Activated CD8-positive, alpha-beta memory T cell treated with anti-CD3 and anti-CD28 coated beads, Interleukin-2, amount 50 U/mL, for 4 hours (primary cell): ENCODE results near the gene THSD7A.

Experiments
- DNase-seq: peaks from one replicate; pipeline ENCODE4 v3.0.0-alpha.2; 2020

Gene THSD7A

GRCh38 chr7:11369696-11370095 lies 462.3 kb downstream of the THSD7A start:
- DNase-seq: no peak

- no peak for DNase-seq
Measured at GRCh38 chr7:11366118-11366517, 465.9 kb downstream of the THSD7A start.

GRCh38 chr7:11358637-11359036 lies 473.4 kb downstream of the THSD7A start:
- no peak for DNase-seq

- DNase-seq: no peak
Measured at GRCh38 chr7:11355399-11356005, 476.5 kb downstream of the THSD7A start.

GRCh38 chr7:11346302-11346701 lies 485.7 kb downstream of the THSD7A start:
- no peak for DNase-seq

GRCh38 chr7:11345621-11346020 lies 486.4 kb downstream of the THSD7A start:
- DNase-seq: no peak

GRCh38 chr7:11343818-11344413 lies 488.1 kb downstream of the THSD7A start:
- no peak for DNase-seq

GRCh38 chr7:11343136-11343535 lies 488.9 kb downstream of the THSD7A start:
- no peak for DNase-seq

- DNase-seq: no peak
Measured at GRCh38 chr7:11341285-11341944, 490.6 kb downstream of the THSD7A start.

- no peak for DNase-seq
Measured at GRCh38 chr7:11336432-11336831, 495.6 kb downstream of the THSD7A start.

- no peak for DNase-seq
Measured at GRCh38 chr7:11335947-11336346, 496.1 kb downstream of the THSD7A start.

GRCh38 chr7:11332865-11333228 lies 499.2 kb downstream of the THSD7A start:
- DNase-seq: no peak

GRCh38 chr7:11332186-11332864 lies 499.7 kb downstream of the THSD7A start:
- DNase-seq: no peak

GRCh38 chr7:11331128-11332102 lies 500.6 kb downstream of the THSD7A start:
- no peak for DNase-seq

GRCh38 chr7:11330717-11331116 lies 501.3 kb downstream of the THSD7A start:
- DNase-seq: no peak

- no peak for DNase-seq
Measured at GRCh38 chr7:11330208-11330607, 501.8 kb downstream of the THSD7A start.

- DNase-seq: no peak
Measured at GRCh38 chr7:11329626-11330025, 502.4 kb downstream of the THSD7A start.

- DNase-seq: no peak
Measured at GRCh38 chr7:11328309-11328708, 503.7 kb downstream of the THSD7A start.

GRCh38 chr7:11327633-11328032 lies 504.4 kb downstream of the THSD7A start:
- DNase-seq: no peak
